Peyer's patch (tissue), 4 donors: ENCODE results near the gene EYA4.

Experiments used
- POLR2A ChIP-seq, 2 donors: fragments of 450-650 bp; IDR thresholded peaks; one replicate each; pipeline ENCODE4 v1.5.1; 2017; ENCODE audit warnings: antibody characterized with exemption in 2 of 2, mild to moderate bottlenecking in 2 of 2, moderate library complexity in 2 of 2
- TF ChIP-seq, protein P1 (sequence below), 6 experiments: fragments of 450-650 bp in 4 of 6; fragments of 200-600 bp in 2 of 6; sonication (generic) in 1 of 6; IDR thresholded peaks; one replicate each; pipeline ENCODE4 v1.5.1; 2017 to 2019; ENCODE audit warnings: antibody characterized with exemption in 6 of 6, mild to moderate bottlenecking in 3 of 6, moderate library complexity in 1 of 6

DNA sequence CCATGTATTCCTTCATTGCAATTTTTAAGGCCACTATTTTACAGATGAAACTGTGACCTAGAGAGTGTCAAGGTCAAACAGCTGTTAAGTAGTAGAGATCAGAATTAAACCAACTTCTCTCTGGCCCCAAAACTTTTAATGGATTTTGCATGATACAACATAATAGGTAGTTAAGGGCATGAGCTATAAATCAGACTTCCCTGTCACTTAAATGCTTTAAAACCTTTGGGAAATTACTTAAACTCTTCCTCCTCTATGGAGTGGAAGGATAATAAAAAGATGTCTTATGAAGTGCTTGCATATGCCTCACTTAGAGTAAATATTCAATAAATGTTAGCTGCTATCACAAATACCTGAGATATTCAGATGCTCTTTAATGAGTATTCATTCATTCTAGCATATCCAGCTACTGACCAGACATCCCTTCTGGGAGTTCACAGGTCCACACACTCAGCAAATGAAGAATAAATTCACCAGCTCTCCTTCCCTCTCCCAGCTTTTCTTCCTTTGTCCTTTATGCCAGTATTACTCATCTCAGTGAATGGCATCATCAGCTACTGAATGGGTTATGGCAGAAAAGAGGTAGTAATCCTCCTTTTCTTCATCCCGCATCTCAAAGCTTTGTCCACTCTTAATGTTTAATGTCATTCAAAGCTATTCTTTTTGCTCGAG lies 36.2 kb downstream of the EYA4 start:
- TF ChIP-seq, protein P1, sequence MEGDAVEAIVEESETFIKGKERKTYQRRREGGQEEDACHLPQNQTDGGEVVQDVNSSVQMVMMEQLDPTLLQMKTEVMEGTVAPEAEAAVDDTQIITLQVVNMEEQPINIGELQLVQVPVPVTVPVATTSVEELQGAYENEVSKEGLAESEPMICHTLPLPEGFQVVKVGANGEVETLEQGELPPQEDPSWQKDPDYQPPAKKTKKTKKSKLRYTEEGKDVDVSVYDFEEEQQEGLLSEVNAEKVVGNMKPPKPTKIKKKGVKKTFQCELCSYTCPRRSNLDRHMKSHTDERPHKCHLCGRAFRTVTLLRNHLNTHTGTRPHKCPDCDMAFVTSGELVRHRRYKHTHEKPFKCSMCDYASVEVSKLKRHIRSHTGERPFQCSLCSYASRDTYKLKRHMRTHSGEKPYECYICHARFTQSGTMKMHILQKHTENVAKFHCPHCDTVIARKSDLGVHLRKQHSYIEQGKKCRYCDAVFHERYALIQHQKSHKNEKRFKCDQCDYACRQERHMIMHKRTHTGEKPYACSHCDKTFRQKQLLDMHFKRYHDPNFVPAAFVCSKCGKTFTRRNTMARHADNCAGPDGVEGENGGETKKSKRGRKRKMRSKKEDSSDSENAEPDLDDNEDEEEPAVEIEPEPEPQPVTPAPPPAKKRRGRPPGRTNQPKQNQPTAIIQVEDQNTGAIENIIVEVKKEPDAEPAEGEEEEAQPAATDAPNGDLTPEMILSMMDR (IDR thresholded peaks at IDR 0.05) = no peak
- TF ChIP-seq POLR2A (IDR thresholded peaks at IDR 0.05) = no peak
